GM18498 (cell line): ENCODE measurements around the gene NEB.
"Not testable (repeated sequence)": the region's sequence is repeated elsewhere in the genome, so short reads cannot be mapped to it uniquely, and the experiment has no call there.

Experiments used
- ATAC-seq: cut with Tn5 transposase; IDR thresholded peaks from one replicate; pipeline ENCODE4 v1.9.1; 2021; ENCODE audit warnings: mild to moderate bottlenecking, moderate library complexity; ENCODE audit not compliant: unreplicated experiment

Gene NEB

DNA sequence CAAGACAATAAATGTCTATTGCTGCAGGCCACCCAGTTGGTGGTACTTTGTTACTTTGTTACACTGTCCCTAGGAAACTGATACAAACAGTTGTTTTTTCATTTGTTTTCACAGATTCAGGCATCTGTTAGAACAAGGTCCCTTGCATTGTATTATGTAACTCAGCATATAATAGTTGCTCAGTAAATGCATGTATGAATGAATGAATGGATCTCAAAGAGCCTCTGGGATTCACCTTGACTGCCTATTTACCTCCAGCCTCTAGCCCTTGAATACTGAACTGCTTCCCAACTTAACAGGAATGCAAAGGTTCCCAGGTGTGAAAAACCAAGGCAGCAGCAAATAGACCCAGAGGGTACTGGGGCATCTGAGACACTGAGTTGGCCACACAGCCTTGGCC lies 27.4 kb upstream of the NEB start:
- ATAC-seq = no peak

- ATAC-seq = no peak
Observed at GRCh38 chr2:151761193-151761592, 26.9 kb upstream of the NEB start.

- ATAC-seq = no peak
Observed at GRCh38 chr2:151760139-151760650, 25.9 kb upstream of the NEB start.

DNA sequence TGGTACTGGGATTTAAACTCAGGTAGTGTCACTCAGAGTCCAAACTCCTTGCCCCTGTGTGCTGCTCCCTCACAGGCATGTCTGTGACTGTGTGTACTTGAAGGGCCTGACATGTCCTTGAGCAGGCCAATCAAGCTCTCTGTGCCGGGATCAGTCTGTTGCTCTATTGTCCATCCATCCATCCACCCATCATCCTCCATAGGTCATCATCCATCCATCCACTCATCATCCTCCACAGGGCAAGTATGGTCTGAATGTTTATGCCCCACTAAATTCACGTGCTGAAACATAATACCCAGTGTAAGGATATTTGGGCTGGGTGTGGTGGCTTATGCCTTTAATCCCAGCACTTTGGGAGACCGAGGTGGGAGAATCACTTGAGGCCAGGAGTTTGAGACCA lies 24.5 kb upstream of the NEB start:
- no peak for ATAC-seq

DNA sequence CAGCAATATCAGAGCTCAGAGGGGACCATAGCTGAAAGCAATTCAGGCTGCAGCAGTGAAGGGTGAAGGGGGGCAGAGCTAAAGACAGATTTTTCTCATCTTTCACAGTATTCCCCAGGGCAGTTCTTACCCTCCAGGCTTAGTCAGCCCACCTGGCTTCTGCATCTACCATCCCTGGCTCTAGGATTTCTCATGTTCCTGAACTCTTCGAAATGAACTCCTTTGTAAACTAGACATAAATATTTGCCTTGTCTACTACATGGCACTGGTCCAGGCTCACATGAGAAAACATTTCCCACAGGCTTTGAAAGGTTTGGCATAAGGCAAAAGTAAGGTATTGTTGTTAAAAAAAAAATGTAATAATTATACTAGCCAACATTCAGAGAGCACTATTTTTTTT lies 23.6 kb upstream of the NEB start:
- no peak for ATAC-seq

- ATAC-seq = no peak
Observed at GRCh38 chr2:151756820-151757219, 22.5 kb upstream of the NEB start.

GRCh38 chr2:151754253-151754897 lies 20.1 kb upstream of the NEB start:
- no peak for ATAC-seq

GRCh38 chr2:151753540-151753939 lies 19.3 kb upstream of the NEB start:
- no peak for ATAC-seq

GRCh38 chr2:151745261-151745660 lies 11.0 kb upstream of the NEB start:
- not testable (repeated sequence) for ATAC-seq

- ATAC-seq = no peak
Observed at GRCh38 chr2:151730262-151730975, 3.9 kb downstream of the NEB start.

GRCh38 chr2:151729837-151730236 lies 4.4 kb downstream of the NEB start:
- no peak for ATAC-seq

DNA sequence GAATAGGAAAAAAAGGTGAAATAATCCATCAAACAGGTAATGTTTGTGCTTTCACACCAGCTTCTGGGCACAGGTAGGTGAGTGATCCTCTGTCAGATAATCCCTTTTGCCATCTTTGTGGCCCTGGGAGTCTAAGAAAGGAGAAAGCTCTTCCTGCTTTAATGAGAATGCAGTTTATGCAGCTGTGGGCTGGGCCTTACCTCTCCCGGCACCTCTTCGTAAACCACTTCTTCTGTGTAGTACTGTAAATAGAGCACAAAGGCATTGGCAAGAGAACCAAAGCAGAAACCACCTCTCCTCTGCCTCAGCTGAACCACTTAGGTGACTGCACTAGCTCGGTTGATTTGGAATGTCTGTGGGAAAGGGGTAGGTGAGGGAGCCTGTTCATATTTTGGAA lies 4.9 kb downstream of the NEB start:
- ATAC-seq = no peak

- peak; percentile 47 for ATAC-seq
Observed at GRCh38 chr2:151728804-151729414, 5.4 kb downstream of the NEB start.

DNA sequence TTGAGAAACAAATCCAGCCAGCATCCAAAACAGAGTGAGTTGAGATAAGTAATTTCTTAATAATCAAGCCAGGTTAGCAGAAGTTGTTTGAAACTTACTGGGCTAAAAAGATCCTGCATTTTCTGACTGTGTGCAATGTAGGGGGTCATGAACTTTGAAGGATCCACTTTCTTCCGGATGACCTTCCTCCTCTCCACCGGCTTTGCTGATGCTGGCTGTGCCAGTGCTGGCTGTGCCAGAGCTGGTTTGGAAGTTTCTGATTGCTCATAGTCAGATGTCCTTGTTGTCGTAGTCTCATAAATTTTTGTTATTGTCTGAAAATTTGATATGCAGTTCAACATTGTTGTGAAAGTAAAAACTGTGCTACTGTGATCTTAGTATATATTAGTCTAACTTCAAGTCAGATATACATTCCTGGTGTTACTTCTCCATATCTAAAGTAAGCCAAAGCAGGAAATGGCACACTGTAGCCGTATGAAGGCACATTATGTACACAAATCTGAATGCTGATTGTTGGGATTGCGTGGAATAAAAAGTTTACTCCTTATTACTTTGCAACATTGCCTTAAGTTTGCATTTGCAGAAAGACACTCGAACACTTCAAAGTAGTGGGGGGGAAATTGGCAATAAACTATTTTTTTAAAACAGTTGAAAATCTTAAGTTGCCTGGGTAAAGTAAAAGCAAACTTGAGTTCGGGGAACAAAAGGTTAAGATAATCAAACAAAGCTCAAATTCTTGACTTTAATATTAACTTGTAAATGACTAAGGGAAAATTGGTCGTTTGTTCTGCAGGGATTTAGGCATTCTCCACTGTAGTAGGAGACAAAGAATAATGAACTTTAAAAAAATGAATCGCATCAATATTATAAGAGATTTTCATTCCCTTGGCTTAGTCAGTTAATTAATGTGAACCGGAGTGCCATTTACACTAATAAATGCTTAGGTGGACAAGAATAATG lies 6.4 kb downstream of the NEB start:
- ATAC-seq = no peak

DNA sequence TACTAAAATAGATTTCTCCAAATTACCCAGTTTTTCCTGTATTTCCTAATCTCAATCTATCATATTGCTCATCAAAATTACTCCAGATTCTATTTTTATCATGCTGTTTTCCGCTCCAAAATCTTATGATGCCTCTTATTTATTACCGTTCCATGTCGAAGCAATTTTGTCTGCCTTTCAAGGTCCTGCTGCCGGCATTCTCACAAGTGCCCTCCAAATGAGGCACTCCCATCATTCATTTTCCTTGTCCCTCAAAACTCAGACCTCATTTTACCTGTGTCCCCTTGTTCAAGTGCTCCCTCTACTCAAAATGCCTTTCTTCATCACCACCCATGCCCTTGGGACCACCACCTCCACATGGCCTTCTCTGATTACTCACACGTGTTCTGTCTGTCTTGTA lies 13.1 kb downstream of the NEB start:
- ATAC-seq = no peak

DNA sequence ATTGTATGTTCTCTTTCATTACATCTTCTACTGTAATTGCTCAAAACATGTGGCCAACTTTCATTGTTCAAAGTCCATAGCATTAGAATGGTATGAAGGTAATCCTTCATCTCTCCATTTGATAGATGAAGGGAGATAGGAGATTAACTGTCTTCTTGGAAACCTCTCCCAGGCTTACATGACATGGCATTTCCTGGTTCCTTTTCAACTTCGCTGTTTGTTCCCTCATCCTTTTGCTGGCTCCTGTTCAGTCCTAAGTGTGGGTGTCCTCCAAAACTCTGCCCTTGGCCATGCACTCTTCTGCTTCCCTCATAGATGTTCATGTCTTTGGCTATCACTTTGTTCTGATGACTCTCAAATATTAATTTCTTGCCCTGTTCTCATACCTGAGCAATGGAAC lies 13.8 kb downstream of the NEB start:
- ATAC-seq = no peak

DNA sequence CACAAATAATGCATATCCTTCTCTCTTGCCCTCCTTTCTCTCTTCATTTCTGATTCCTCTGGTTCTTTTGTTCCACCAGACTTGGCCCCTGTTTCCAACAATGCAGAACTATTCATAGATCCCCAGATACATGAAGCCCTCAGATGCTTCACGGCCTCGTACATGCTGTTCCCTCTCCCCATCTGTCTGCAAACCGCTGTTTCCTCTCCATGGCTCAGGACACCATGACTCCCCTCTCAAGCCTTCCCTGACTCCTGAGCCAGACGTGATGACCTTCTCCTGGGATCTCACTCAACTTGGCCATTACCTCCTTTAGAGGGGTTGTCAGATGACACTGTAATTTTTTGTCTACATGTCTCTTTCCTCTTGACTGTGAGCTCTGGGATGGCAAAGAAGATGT lies 15.5 kb downstream of the NEB start:
- no peak for ATAC-seq

DNA sequence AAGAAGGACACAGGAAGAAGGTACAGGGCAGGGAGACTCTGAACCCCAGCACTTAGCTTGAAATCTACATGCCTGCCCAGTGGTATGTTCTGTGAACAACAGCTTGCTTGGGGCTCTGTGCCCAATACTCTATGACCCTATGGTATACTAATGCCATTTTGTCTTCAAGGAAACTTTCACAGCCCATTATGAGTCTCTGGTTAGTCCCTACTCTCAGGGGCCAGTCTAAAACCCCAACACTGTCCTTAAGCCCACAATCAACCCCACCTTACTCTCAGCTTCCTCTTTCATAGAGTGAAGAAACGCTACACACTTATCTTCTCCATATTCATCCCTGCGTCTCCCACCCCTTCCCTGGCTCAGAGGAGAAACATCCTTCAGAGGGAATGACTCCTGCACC lies 16.0 kb downstream of the NEB start:
- ATAC-seq = no peak

- no peak for ATAC-seq
Observed at GRCh38 chr2:151716721-151717120, 17.6 kb downstream of the NEB start.

DNA sequence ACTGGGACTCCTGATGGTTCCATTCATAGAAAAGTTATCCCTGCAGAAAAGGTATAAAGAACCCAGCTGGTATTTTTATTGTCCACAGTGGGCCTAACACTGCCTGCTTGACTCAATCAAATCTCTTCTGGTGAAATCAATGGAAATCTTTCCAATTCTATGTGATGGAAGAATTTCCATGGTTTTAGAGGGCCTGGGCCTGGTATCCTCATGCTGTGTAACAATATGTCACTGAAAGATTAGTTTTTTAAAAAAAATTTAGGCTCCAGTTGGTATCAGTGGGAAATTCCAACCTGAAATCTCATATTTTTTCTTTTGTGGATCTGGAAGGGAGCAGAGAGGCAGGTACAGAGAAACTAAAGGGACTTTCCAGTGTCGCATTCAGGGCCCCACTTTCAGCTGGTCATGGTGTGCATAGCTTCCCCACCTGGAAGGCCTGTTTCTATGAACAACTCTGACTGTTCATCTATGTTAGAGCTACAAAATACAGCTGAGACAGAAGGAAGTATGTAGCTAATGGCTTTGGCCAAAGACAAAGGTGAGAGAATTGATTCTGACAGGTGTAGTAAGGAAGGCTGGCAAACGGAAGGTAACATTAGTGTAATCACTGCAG lies 20.9 kb downstream of the NEB start:
- peak; percentile 48 for ATAC-seq

DNA sequence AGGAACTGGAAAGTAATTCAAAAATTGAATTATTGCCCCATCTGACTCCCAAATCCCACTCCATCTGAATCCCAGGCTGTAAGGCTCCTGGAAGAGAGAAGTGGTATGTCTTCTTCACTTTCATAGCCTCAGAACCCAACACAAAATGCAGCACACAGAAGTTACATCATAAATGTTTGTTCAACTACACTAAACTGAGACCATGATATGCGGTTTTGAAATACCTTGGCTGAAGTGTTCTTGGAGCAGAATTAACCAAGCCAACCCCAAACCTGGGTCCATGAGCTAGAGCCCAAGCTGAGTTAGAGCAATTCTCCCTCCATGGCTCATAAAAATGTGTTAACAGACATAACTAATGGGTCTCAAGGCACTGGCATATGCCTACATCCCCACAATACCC lies 23.3 kb downstream of the NEB start:
- no peak for ATAC-seq
